Loucy (cell line): ENCODE measurements around the gene CTXN3.

Experiments
- CTCF ChIP-seq: fragments of 200-600 bp; sonication (generic); conservative IDR thresholded peaks from 2 replicates; pipeline ENCODE4 v1.5.1; 2014; ENCODE audit warnings: mild to moderate bottlenecking, antibody characterized with exemption, low read length
- EZH2phosphoT487 ChIP-seq: fragments of 200-600 bp; IDR thresholded peaks from 2 replicates; pipeline ENCODE4 v1.6.1; 2018; ENCODE audit warnings: antibody characterized with exemption, mild to moderate bottlenecking, moderate library complexity, borderline replicate concordance

- TF ChIP-seq CTCF = no peak
- no peak for TF ChIP-seq EZH2phosphoT487
Observed at GRCh38 chr5:127649018-127649439, at the start of gene CTXN3.
